HCT116 (cell line): ENCODE measurements around the gene HDHD5. TPM values are rescaled to one million over a fixed set of nuclear protein-coding genes. Genes with fewer than 3 reads are reported as not detected.

Experiments
- ATAC-seq: fragments of 200-7000 bp; cut with Tn5 transposase; 2 replicates; pipeline ENCODE4 v1.9.1; 2020; ENCODE audit warnings: mild to moderate bottlenecking, moderate library complexity
- BruUV-seq: library from RNA; stranded (reverse); fragments of 400-500 nt; replicated peaks from 2 replicates; lab custom pipeline; 2021; lab: Mats Ljungman, UMichigan
- CTCF ChIA-PET: fragments of 300-600 bp; sonication (Branson Sonifier 250); formaldehyde crosslinking; loops from one replicate; lab custom pipeline; 2021; ENCODE audit warnings: antibody characterized with exemption; lab: Charles Lee
- POLR2A ChIA-PET: fragments of 300-600, 350-600 bp; sonication (Branson Sonifier 250); formaldehyde crosslinking; loops from one replicate; lab custom pipeline; 2021; ENCODE audit warnings: antibody characterized with exemption; lab: Charles Lee
- RAD21 ChIA-PET, 2 experiments: fragments of 300-600 bp; sonication (Branson Sonifier 250); formaldehyde crosslinking; loops; one replicate each; lab custom pipeline; 2023; ENCODE audit warnings: low total read pairs in 2 of 2; ENCODE audit not compliant: uncharacterized antibody in 2 of 2, unreplicated experiment in 2 of 2, low non-redundant PET in 1 of 2; lab: Charles Lee
- DNase-seq: peaks from one replicate; pipeline ENCODE4 v3.0.0-alpha.2; 2010; ENCODE audit warnings: low read depth, low spot score
- H2AFZ ChIP-seq: fragments of 200-600 bp; shearing (Covaris generic), sonication (generic); 2 replicates; pipeline ENCODE4 v1.6.1; 2017; ENCODE audit warnings: low read depth, mixed run types, mixed read lengths, antibody characterized with exemption, low read length; ENCODE audit not compliant: poor library complexity, severe bottlenecking
- H3K27ac ChIP-seq: 2 replicates; pipeline ENCODE4 v1.5.1; 2012; ENCODE audit warnings: low read depth, low read length
- H3K27me3 ChIP-seq: fragments of 200-600 bp; sonication (generic); 2 replicates; pipeline ENCODE4 v1.6.1; 2016; ENCODE audit warnings: mixed run types, low read length, mixed read lengths; ENCODE audit not compliant: insufficient read depth
- H3K36me3 ChIP-seq, 2 experiments: fragments of 200-500 bp in 1 of 2; fragments of 200-600 bp in 1 of 2; sonication (Bioruptor generic) in 1 of 2; sonication (generic) in 1 of 2; 2 replicates each; pipeline versions ENCODE4 v1.5.1 to v1.6.1; 2014 to 2016; ENCODE audit warnings: low read length in 2 of 2, inconsistent platforms in 1 of 2, mixed read lengths in 1 of 2, mixed run types in 1 of 2; ENCODE audit not compliant: insufficient read depth in 2 of 2, control insufficient read depth in 1 of 2
- H3K4me1 ChIP-seq, 2 experiments: fragments of 200-600 bp in 1 of 2; sonication (generic) in 1 of 2; 2 replicates each; pipeline versions ENCODE4 v1.5.1 to v1.6.1; 2012 to 2017; ENCODE audit warnings: low read length in 2 of 2, inconsistent platforms in 1 of 2, mild to moderate bottlenecking in 1 of 2, mixed read lengths in 1 of 2, mixed run types in 1 of 2, moderate library complexity in 1 of 2; ENCODE audit not compliant: insufficient read depth in 2 of 2, control insufficient read depth in 1 of 2
- H3K4me2 ChIP-seq: fragments of 200-600 bp; sonication (generic); 2 replicates; pipeline ENCODE4 v1.6.1; 2017; ENCODE audit warnings: mixed run types, low read length, mixed read lengths
- H3K4me3 ChIP-seq, 2 experiments: fragments of 200-600 bp in 1 of 2; sonication (generic) in 1 of 2; replicated peaks in 1 of 2; 2 replicates each; pipeline ENCODE4 v1.5.1; 2011 to 2016; ENCODE audit warnings: low read length in 2 of 2, control low read depth in 1 of 2, low read depth in 1 of 2, mild to moderate bottlenecking in 1 of 2, mixed read lengths in 1 of 2, mixed run types in 1 of 2
- H3K79me2 ChIP-seq: fragments of 200-600 bp; sonication (generic); 2 replicates; pipeline ENCODE4 v1.6.1; 2017; ENCODE audit warnings: mild to moderate bottlenecking, mixed run types, low read length, moderate library complexity, mixed read lengths; ENCODE audit not compliant: insufficient read depth
- H3K9ac ChIP-seq: fragments of 200-600 bp; sonication (generic); 2 replicates; pipeline ENCODE4 v1.6.1; 2016; ENCODE audit warnings: low read length, mixed read lengths
- H3K9me2 ChIP-seq: fragments of 200-600 bp; sonication (generic), shearing (Covaris generic); 2 replicates; pipeline ENCODE4 v1.6.1; 2017; ENCODE audit warnings: mixed run types, mild to moderate bottlenecking, moderate library complexity; ENCODE audit not compliant: insufficient read depth
- H3K9me3 ChIP-seq, 2 experiments: fragments of 200-500 bp in 1 of 2; fragments of 200-600 bp in 1 of 2; sonication (Bioruptor generic) in 1 of 2; sonication (generic) in 1 of 2; 2 replicates each; pipeline ENCODE4 v1.6.1; 2014 to 2017; ENCODE audit warnings: low read length in 2 of 2, mixed read lengths in 2 of 2, inconsistent platforms in 1 of 2, low read depth in 1 of 2, mild to moderate bottlenecking in 1 of 2, mixed run types in 1 of 2, moderate library complexity in 1 of 2; ENCODE audit not compliant: control insufficient read depth in 1 of 2, insufficient read depth in 1 of 2
- H4K20me1 ChIP-seq: fragments of 200-600 bp; sonication (generic), shearing (Covaris generic); 2 replicates; pipeline ENCODE4 v1.6.1; 2017; ENCODE audit warnings: mixed run types, mild to moderate bottlenecking, moderate library complexity; ENCODE audit not compliant: insufficient read depth
- CBX3 ChIP-seq: IDR thresholded peaks from 2 replicates; pipeline ENCODE4 v1.6.1; 2012; ENCODE audit warnings: low read depth
- CEBPB ChIP-seq: IDR thresholded peaks from 2 replicates; pipeline ENCODE4 v1.6.1; 2012; ENCODE audit warnings: low read depth
- CTCF ChIP-seq, 3 experiments: fragments of 200-600 bp in 1 of 3; sonication (generic) in 1 of 3; IDR thresholded peaks in 2 of 3; conservative IDR thresholded peaks in 1 of 3; 2 replicates each; pipeline ENCODE4 v1.5.1; 2012 to 2017; ENCODE audit warnings: low read depth in 2 of 3, low read length in 2 of 3, antibody characterized with exemption in 1 of 3, borderline replicate concordance in 1 of 3, control low read depth in 1 of 3, mild to moderate bottlenecking in 1 of 3, mixed read lengths in 1 of 3, mixed run types in 1 of 3, moderate library complexity in 1 of 3; ENCODE audit not compliant: insufficient read depth in 1 of 3
- EGR1 ChIP-seq: IDR thresholded peaks from 2 replicates; pipeline ENCODE4 v1.6.1; 2012; ENCODE audit warnings: low read depth
- ELF1 ChIP-seq: IDR thresholded peaks from 2 replicates; pipeline ENCODE4 v1.6.1; 2012; ENCODE audit warnings: low read depth, borderline replicate concordance
- EZH2phosphoT487 ChIP-seq: fragments of 200-600 bp; IDR thresholded peaks from 2 replicates; pipeline ENCODE4 v1.6.1; 2018; ENCODE audit warnings: antibody characterized with exemption, borderline replicate concordance
- FOSL1 ChIP-seq: IDR thresholded peaks from 2 replicates; pipeline ENCODE4 v1.6.1; 2012; ENCODE audit warnings: low read depth
- JUND ChIP-seq: IDR thresholded peaks from 2 replicates; pipeline ENCODE4 v1.6.1; 2012
- MAX ChIP-seq: IDR thresholded peaks from 2 replicates; pipeline ENCODE4 v1.6.1; 2012
- POLR2A ChIP-seq: IDR thresholded peaks from 2 replicates; pipeline ENCODE4 v1.7.0; 2011; ENCODE audit warnings: borderline replicate concordance; ENCODE audit not compliant: insufficient read depth, insufficient read length; ENCODE audit errors: extremely low read depth
- POLR2AphosphoS5 ChIP-seq: IDR thresholded peaks from 2 replicates; pipeline ENCODE4 v1.6.1; 2011; ENCODE audit warnings: mild to moderate bottlenecking, low read depth, low read length, moderate library complexity
- RAD21 ChIP-seq: IDR thresholded peaks from 2 replicates; pipeline ENCODE4 v1.6.1; 2012; ENCODE audit warnings: low read depth, mild to moderate bottlenecking
- SIN3A ChIP-seq: IDR thresholded peaks from 2 replicates; pipeline ENCODE4 v1.6.1; 2012; ENCODE audit warnings: low read depth
- SP1 ChIP-seq: IDR thresholded peaks from 2 replicates; pipeline ENCODE4 v1.6.1; 2012; ENCODE audit warnings: low read depth
- SRF ChIP-seq: IDR thresholded peaks from 2 replicates; pipeline ENCODE4 v1.6.1; 2012; ENCODE audit warnings: low read depth
- YY1 ChIP-seq: IDR thresholded peaks from 2 replicates; pipeline ENCODE4 v1.6.1; 2011; ENCODE audit warnings: low read length, low read depth, moderate library complexity, mild to moderate bottlenecking; ENCODE audit not compliant: insufficient replicate concordance; ENCODE audit errors: extremely low read depth
- ZNF274 ChIP-seq: fragments of 200-500 bp; sonication (Bioruptor generic); IDR thresholded peaks from 2 replicates; pipeline ENCODE4 v1.6.1; 2014; ENCODE audit warnings: mild to moderate bottlenecking, low read depth, low read length, inconsistent platforms
- intact Hi-C: fragments of 100-400 bp; cut with micrococcal nuclease; formaldehyde crosslinking; loops from 2 replicates; pipeline ENCODE4 v1.10.0; 2022
- total RNA-seq: library from RNA; stranded (reverse); gene quantifications from one replicate; pipeline ENCODE4 v1.2.1, GENCODE V29; 2021; ENCODE audit not compliant: unreplicated experiment
- TF ChIP-seq, protein P1 (sequence below): IDR thresholded peaks from 2 replicates; pipeline ENCODE4 v1.6.1; 2012; ENCODE audit warnings: low read depth

Gene HDHD5
- total RNA-seq, 1 experiment from 2014 or later: 70.1 TPM

DNA sequence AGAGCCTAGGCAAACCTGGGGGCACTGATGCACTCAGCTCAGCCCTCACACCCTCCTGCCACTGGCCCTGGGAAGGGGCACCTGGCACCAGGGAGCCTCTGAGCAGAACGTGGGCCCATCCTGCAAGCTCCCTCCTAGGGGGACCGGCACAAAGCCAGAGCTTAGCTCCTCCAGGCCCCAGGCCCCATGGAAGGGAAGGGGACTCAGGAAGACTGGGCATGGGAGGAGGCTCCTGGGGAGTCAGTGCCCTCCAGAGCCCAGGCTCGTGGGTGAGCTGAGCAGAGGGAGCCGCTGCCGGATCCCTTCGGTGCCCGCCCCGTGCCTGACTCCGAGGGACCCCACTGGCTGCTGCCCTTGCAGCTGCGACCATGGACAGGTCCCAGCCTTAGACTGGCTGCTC is 31.6 kb upstream of the HDHD5 start:
- H3K4me3 ChIP-seq: no peak overlapping the region
- BruUV-seq: no TSS peak
- intact Hi-C loops: no loop called here
- H4K20me1 ChIP-seq: no peaks in the 10 kb centered on the region
- no peak for DNase-seq
- no peaks in the 10 kb centered on the region for H3K79me2 ChIP-seq
- H3K9me3 ChIP-seq: no peaks in the 10 kb centered on the region
- H2AFZ ChIP-seq: no peak overlapping the region
- no peaks in the 10 kb centered on the region for H3K27me3 ChIP-seq
- no peaks in the 10 kb centered on the region for H3K36me3 ChIP-seq
- no peaks in the 10 kb centered on the region for H3K9me2 ChIP-seq
- no peak overlapping the region for H3K27ac ChIP-seq
- H3K4me1 ChIP-seq: peaks cover 5 to 10% of the 10 kb centered on the region in 2 experiments; a peak in 3 of 4 replicates
- ATAC-seq: peak; percentile 17; the same call in 1 of the 2 replicates
- POLR2A ChIA-PET: no interaction called here
- RAD21 ChIA-PET: no interaction called here
- TF ChIP-seq CTCF (IDR thresholded peaks at IDR 0.05 in 2 of 3, conservative IDR thresholded peaks at IDR 0.05 in 1 of 3; ENCODE audit: borderline replicate concordance in 1 of 3, insufficient read depth in 1 of 3, low read depth in 2 of 3, low read length in 2 of 3): no peak
- no peak for TF ChIP-seq POLR2AphosphoS5
- no peak for TF ChIP-seq EZH2phosphoT487
- TF ChIP-seq, protein P1, sequence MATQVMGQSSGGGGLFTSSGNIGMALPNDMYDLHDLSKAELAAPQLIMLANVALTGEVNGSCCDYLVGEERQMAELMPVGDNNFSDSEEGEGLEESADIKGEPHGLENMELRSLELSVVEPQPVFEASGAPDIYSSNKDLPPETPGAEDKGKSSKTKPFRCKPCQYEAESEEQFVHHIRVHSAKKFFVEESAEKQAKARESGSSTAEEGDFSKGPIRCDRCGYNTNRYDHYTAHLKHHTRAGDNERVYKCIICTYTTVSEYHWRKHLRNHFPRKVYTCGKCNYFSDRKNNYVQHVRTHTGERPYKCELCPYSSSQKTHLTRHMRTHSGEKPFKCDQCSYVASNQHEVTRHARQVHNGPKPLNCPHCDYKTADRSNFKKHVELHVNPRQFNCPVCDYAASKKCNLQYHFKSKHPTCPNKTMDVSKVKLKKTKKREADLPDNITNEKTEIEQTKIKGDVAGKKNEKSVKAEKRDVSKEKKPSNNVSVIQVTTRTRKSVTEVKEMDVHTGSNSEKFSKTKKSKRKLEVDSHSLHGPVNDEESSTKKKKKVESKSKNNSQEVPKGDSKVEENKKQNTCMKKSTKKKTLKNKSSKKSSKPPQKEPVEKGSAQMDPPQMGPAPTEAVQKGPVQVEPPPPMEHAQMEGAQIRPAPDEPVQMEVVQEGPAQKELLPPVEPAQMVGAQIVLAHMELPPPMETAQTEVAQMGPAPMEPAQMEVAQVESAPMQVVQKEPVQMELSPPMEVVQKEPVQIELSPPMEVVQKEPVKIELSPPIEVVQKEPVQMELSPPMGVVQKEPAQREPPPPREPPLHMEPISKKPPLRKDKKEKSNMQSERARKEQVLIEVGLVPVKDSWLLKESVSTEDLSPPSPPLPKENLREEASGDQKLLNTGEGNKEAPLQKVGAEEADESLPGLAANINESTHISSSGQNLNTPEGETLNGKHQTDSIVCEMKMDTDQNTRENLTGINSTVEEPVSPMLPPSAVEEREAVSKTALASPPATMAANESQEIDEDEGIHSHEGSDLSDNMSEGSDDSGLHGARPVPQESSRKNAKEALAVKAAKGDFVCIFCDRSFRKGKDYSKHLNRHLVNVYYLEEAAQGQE: no peak
- TF ChIP-seq ELF1: no peak
- TF ChIP-seq JUND: no peak
- no peak for TF ChIP-seq CEBPB
- no peak for TF ChIP-seq CBX3
- TF ChIP-seq POLR2A: no peak
- no peak for TF ChIP-seq SRF
- TF ChIP-seq EGR1: no peak
- no peak for TF ChIP-seq SIN3A
- no peak for TF ChIP-seq YY1
- no peak for TF ChIP-seq FOSL1
- TF ChIP-seq MAX: no peak
- no peak for TF ChIP-seq SP1
- no peak for TF ChIP-seq RAD21
- no peak for TF ChIP-seq ZNF274
- TF ChIP-seq, all 23 proteins: peak for 0
- peak overlapping the region; percentile 57 for H3K4me2 ChIP-seq
- CTCF ChIA-PET: interaction anchor here (1.1 to 2.6 kb wide), 4 partner anchors 15 to 78 kb away, joined by 3 to 32 read pairs (median 8); no protein-coding TSS in a partner anchor
- no peak overlapping the region for H3K9ac ChIP-seq
